Measurements from ENCODE around the gene GPR3. TPM values are rescaled to one million over a fixed set of nuclear protein-coding genes. Genes with fewer than 3 reads are reported as not detected.

The GPR3 gene
- total RNA-seq, 1 experiment from 2014 or later: 1.3 TPM

GRCh38 chr1:27361044-27361402, 31.4 kb upstream of the GPR3 start:
- no peak for DNase-seq
- Mint-ChIP-seq H3K4me3 (ENCODE audit: low read depth, unreplicated experiment) (no peak overlapping the region), H3K27me3 (ENCODE audit: unreplicated experiment) (no peaks in the 10 kb centered on the region), H3K36me3 (ENCODE audit: insufficient read depth, unreplicated experiment) (peaks cover 28% of the 10 kb centered on the region), H3K4me1 (ENCODE audit: low read depth, unreplicated experiment) (peaks cover 7% of the 10 kb centered on the region), H3K27ac (ENCODE audit: unreplicated experiment) (no peak overlapping the region), H3K9me3 (ENCODE audit: low read depth, unreplicated experiment) (no peaks in the 10 kb centered on the region)
- intact Hi-C loops (cut with micrococcal nuclease; ENCODE audit: unreplicated experiment): no loop called here
- CTCF ChIA-PET: no interaction called here
- no TSS peak for BruUV-seq (replicated peaks)
- no peak for TF ChIP-seq CTCF (IDR thresholded peaks at IDR 0.05; ENCODE audit: unreplicated experiment)

- no peak for DNase-seq
- H3K9me3 Mint-ChIP-seq (ENCODE audit: low read depth, unreplicated experiment): no peaks in the 10 kb centered on the region
- H3K4me3 Mint-ChIP-seq (ENCODE audit: low read depth, unreplicated experiment): no peak overlapping the region
- H3K27ac Mint-ChIP-seq (ENCODE audit: unreplicated experiment): no peak overlapping the region
- intact Hi-C loops (cut with micrococcal nuclease; ENCODE audit: unreplicated experiment): no loop called here
- H3K4me1 Mint-ChIP-seq (ENCODE audit: low read depth, unreplicated experiment): peaks cover 7% of the 10 kb centered on the region
- CTCF ChIA-PET: no interaction called here
- H3K27me3 Mint-ChIP-seq (ENCODE audit: unreplicated experiment): no peaks in the 10 kb centered on the region
- BruUV-seq (replicated peaks): no TSS peak
- TF ChIP-seq CTCF (IDR thresholded peaks at IDR 0.05; ENCODE audit: unreplicated experiment): no peak
- H3K36me3 Mint-ChIP-seq (ENCODE audit: insufficient read depth, unreplicated experiment): peaks cover 29% of the 10 kb centered on the region
Measured at GRCh38 chr1:27361553-27361952, 30.9 kb upstream of the GPR3 start.

DNA sequence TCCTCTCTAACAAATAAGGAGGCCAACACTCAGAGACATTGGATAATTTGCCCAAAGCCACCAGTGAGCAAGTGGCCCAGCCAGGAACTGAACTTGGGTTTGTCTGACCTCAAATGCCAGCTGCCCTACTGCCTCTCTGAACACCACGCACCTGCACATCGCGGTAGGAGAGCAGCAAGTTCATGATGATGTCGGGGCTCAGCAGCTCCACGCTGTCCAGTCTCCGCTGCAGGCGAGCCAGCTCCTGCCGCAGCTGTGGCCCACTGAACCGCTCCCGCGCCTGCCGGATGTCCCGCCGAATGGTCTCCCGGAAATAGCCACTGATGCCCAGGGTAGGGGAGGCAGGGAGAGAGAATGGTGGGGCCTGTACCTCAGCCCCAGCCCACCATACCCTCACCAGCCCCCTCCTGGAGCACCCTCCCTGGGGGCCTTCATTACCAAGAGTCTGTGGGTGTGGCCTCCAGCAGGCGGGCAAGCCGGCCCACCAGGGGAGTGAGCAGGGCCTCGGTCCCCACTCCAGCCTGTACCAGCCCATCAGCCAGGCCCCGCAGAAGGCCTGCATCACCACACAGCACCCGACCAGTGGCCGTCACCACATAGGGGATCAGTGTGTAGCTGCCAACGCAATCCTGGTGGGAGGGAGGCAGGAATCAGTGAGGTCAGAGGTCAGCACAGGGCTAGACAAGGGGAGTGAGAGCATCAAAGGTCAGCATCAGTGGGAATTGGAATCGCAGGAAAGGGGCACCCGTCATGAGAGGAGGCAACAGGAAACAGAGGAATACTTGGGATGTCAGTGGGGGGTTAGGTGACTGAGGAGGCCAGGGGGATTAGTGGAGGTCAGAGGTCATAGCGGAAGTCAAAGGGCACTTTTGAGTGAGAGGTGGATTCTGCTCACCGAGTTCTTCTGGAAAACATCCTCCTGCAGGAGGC, 28.4 kb upstream of the GPR3 start:
- peaks cover 33% of the 10 kb centered on the region for H3K36me3 Mint-ChIP-seq (ENCODE audit: insufficient read depth, unreplicated experiment)
- no TSS peak for BruUV-seq (replicated peaks)
- no peak for TF ChIP-seq CTCF (IDR thresholded peaks at IDR 0.05; ENCODE audit: unreplicated experiment)
- H3K9me3 Mint-ChIP-seq (ENCODE audit: low read depth, unreplicated experiment): no peaks in the 10 kb centered on the region
- H3K27me3 Mint-ChIP-seq (ENCODE audit: unreplicated experiment): no peaks in the 10 kb centered on the region
- peaks cover 7% of the 10 kb centered on the region for H3K4me1 Mint-ChIP-seq (ENCODE audit: low read depth, unreplicated experiment)
- no peak for DNase-seq
- H3K4me3 Mint-ChIP-seq (ENCODE audit: low read depth, unreplicated experiment): peak overlapping the region; percentile 90
- no peak overlapping the region for H3K27ac Mint-ChIP-seq (ENCODE audit: unreplicated experiment)
- CTCF ChIA-PET: no interaction called here
- intact Hi-C loops (cut with micrococcal nuclease; ENCODE audit: unreplicated experiment): no loop called here

DNA sequence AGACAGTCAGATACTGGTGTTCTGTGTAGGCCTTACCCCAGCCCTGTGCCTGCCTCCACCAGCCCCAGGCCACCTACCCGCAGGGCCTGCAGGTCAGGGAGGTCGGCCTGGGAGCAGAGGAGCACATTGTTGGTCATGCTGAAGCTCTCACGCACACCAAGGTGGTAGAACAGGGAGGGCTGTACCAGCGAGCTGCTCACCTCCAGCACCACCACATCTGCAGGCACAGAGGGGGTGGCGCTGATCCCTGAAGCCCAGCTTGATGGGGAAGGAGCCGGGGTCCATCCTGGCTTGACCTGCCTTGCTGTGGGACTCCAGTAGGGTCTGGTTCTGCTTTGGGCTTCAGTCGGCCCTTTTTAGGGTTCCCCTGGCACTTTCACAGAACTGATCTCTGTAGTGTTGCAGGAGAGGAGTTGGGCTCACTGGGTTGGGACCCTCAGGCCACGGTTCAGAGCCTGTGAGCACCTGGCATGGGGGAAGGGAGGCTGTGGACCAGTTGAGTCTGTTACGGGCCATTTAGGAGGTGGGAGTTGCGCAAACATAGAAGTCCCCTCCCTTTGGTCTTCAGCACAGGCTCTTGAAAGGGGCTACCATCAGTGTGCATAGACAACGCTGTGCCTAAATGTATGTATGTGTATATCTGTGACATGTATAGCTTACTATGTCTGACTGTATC, 27.6 kb upstream of the GPR3 start:
- no TSS peak for BruUV-seq (replicated peaks)
- CTCF ChIA-PET: interaction anchor here (0.6 to 1.8 kb wide), 9 partner anchors 20 to 298 kb away, joined by 3 to 7 read pairs (median 4); partner anchors contain the start of gene SYTL1
- Mint-ChIP-seq H3K27me3 (ENCODE audit: unreplicated experiment) (no peaks in the 10 kb centered on the region), H3K4me1 (ENCODE audit: low read depth, unreplicated experiment) (peaks cover 7% of the 10 kb centered on the region), H3K36me3 (ENCODE audit: insufficient read depth, unreplicated experiment) (peaks cover 30% of the 10 kb centered on the region), H3K4me3 (ENCODE audit: low read depth, unreplicated experiment) (peak overlapping the region; percentile 90), H3K27ac (ENCODE audit: unreplicated experiment) (peak overlapping the region; percentile 94), H3K9me3 (ENCODE audit: low read depth, unreplicated experiment) (no peaks in the 10 kb centered on the region)
- intact Hi-C loops (cut with micrococcal nuclease; ENCODE audit: unreplicated experiment): no loop called here
- no peak for TF ChIP-seq CTCF (IDR thresholded peaks at IDR 0.05; ENCODE audit: unreplicated experiment)
- DNase-seq: no peak

All from Calu3 (cell line).